ENCODE measurements around the gene UPP1.
"Not testable (repeated sequence)": the region's sequence is repeated elsewhere in the genome, so short reads cannot be mapped to it uniquely, and the experiment has no call there.

Gene UPP1

GRCh38 chr7:48114115-48114514 lies 25.1 kb downstream of the UPP1 start:
- no peak for TF ChIP-seq CTCF (IDR thresholded peaks at IDR 0.05; ENCODE audit: insufficient read depth, missing control alignments)
- DNase-seq (ENCODE audit: insufficient read length, low spot score) (no peak), FAIRE-seq (no peak)

- no peak for TF ChIP-seq CTCF (IDR thresholded peaks at IDR 0.05; ENCODE audit: insufficient read depth, missing control alignments)
- DNase-seq (ENCODE audit: insufficient read length, low spot score) (no peak), FAIRE-seq (no peak)
Observed at GRCh38 chr7:48114589-48114988, 25.5 kb downstream of the UPP1 start.

- TF ChIP-seq CTCF (IDR thresholded peaks at IDR 0.05; ENCODE audit: insufficient read depth, missing control alignments): no peak
- no peak for DNase-seq (ENCODE audit: insufficient read length, low spot score)
- no peak for FAIRE-seq
Observed at GRCh38 chr7:48116043-48116442, 27.0 kb downstream of the UPP1 start.

GRCh38 chr7:48118041-48118440 lies 29.0 kb downstream of the UPP1 start:
- DNase-seq (ENCODE audit: insufficient read length, low spot score): no peak
- no peak for TF ChIP-seq CTCF (IDR thresholded peaks at IDR 0.05; ENCODE audit: insufficient read depth, missing control alignments)
- FAIRE-seq: no peak

GRCh38 chr7:48120536-48120935 lies 31.5 kb downstream of the UPP1 start:
- not testable (repeated sequence) for FAIRE-seq; DNase-seq (ENCODE audit: insufficient read length, low spot score)

GRCh38 chr7:48126037-48126436 lies 37.0 kb downstream of the UPP1 start:
- no peak for TF ChIP-seq CTCF (IDR thresholded peaks at IDR 0.05; ENCODE audit: insufficient read depth, missing control alignments)
- FAIRE-seq (no peak), DNase-seq (ENCODE audit: insufficient read length, low spot score) (no peak)

GRCh38 chr7:48130658-48131108 lies 41.6 kb downstream of the UPP1 start:
- FAIRE-seq: no peak
- no peak for TF ChIP-seq CTCF (IDR thresholded peaks at IDR 0.05; ENCODE audit: insufficient read depth, missing control alignments)
- no peak for DNase-seq (ENCODE audit: insufficient read length, low spot score)

GRCh38 chr7:48132792-48133191 lies 43.7 kb downstream of the UPP1 start:
- DNase-seq (ENCODE audit: insufficient read length, low spot score) (no peak), FAIRE-seq (no peak)
- TF ChIP-seq CTCF (IDR thresholded peaks at IDR 0.05; ENCODE audit: insufficient read depth, missing control alignments): no peak

All from D721Med (cell line).